ENCODE results near the gene EXOC4. TPM values are rescaled to one million over a fixed set of nuclear protein-coding genes. Genes with fewer than 3 reads are reported as not detected.

EXOC4 gene
- total and polyA plus RNA-seq, 2 of the 8 experiments (the other 6 are each of a cell fraction or from before 2014, with no cell fraction given) = 27.0 to 67.3 TPM

- Histone ChIP-seq H3K79me2 (ENCODE audit: control insufficient read depth in 1 of 2, insufficient read depth in 2 of 2, low read length in 2 of 2) (no peaks in the 10 kb centered on the region), H4K91ac (replicated peaks; ENCODE audit: insufficient read length, low read length) (no peak overlapping the region), H3K4ac (replicated peaks; ENCODE audit: insufficient read length, low read depth, low read length) (no peak overlapping the region), H3K4me1 (replicated peaks in 1 of 4; ENCODE audit: control insufficient read depth in 3 of 4, insufficient read depth in 4 of 4, low read length in 3 of 4) (peaks cover 0 to 2% (median 0%) of the 10 kb centered on the region in 4 experiments; a peak in 1 of 7 replicates), H2AFZ (ENCODE audit: low read length) (no peak overlapping the region), H3K4me2 (ENCODE audit: insufficient read depth in 1 of 2, low read depth in 2 of 2, low read length in 2 of 2) (no peak overlapping the region), H2BK15ac (ENCODE audit: low read length) (no peak overlapping the region), H3K9ac (replicated peaks in 1 of 4; ENCODE audit: extremely low read depth in 1 of 4, low read depth in 3 of 4, low read length in 3 of 4) (no peak overlapping the region), H3K23ac (ENCODE audit: insufficient read length) (no peak overlapping the region), H3K23me2 (ENCODE audit: low read depth, low read length) (no peaks in the 10 kb centered on the region), H2BK20ac (ENCODE audit: low read length) (no peak overlapping the region), H3K79me1 (ENCODE audit: low read depth, low read length) (no peaks in the 10 kb centered on the region), H2BK5ac (ENCODE audit: low read depth, low read length) (no peak overlapping the region), H2AK5ac (ENCODE audit: low read depth, low read length) (no peak overlapping the region), H4K5ac (ENCODE audit: insufficient read length, low read depth, low read length) (no peak overlapping the region), H3K27ac (ENCODE audit: low read depth, low read length) (no peak overlapping the region), H3K4me3 (ENCODE audit: extremely low read depth in 1 of 4, insufficient read depth in 2 of 4, low read depth in 3 of 4, low read length in 4 of 4) (no peak overlapping the region), H3K36me3 (ENCODE audit: control insufficient read depth in 2 of 4, insufficient read depth in 4 of 4, low read length in 3 of 4) (no peaks in the 10 kb centered on the region; a peak in 1 of 8 replicates), H3K14ac (ENCODE audit: insufficient read length) (no peak overlapping the region), H4K8ac (ENCODE audit: extremely low read depth, insufficient read depth, low read length) (no peak overlapping the region), H3K18ac (ENCODE audit: extremely low read depth, low read length) (no peak overlapping the region), H3K9me3 (ENCODE audit: insufficient read depth in 2 of 2, low read depth in 1 of 2, low read length in 1 of 2) (no peaks in the 10 kb centered on the region), H3K56ac (replicated peaks; ENCODE audit: insufficient read length, low read depth, low read length) (no peak overlapping the region), H3K27me3 (replicated peaks in 1 of 4; ENCODE audit: control insufficient read depth in 3 of 4, extremely low read depth in 1 of 4, insufficient read depth in 3 of 4, low read length in 3 of 4) (no peaks in the 10 kb centered on the region), H2BK12ac (ENCODE audit: low read depth, low read length) (no peak overlapping the region), H2BK120ac (replicated peaks; ENCODE audit: low read depth, low read length) (no peak overlapping the region), H4K20me1 (replicated peaks in 1 of 2; ENCODE audit: control insufficient read depth in 1 of 2, insufficient read depth in 2 of 2, low read length in 2 of 2) (peaks cover 0 to 1% of the 10 kb centered on the region in 2 experiments)
- DNase-seq (ENCODE audit: low read depth in 1 of 2, low spot score in 2 of 2) (no peak), FAIRE-seq (no peak)
- POLR2A ChIA-PET (ENCODE audit: partially characterized antibody) = interaction anchor here (1.0 kb wide), 1 partner anchor 865 kb away, joined by 3 read pairs; the partner anchor contains the start of gene AKR1B1
- CTCF ChIA-PET (ENCODE audit: partially characterized antibody) = no interaction called here
- TF ChIP-seq TBP (IDR thresholded peaks at IDR 0.05; ENCODE audit: low read depth, low read length) (no peak), MAX (IDR thresholded peaks at IDR 0.05) (no peak), SIX5 (IDR thresholded peaks at IDR 0.05; ENCODE audit: low read depth, low read length) (no peak), JUND (IDR thresholded peaks at IDR 0.05; ENCODE audit: low read length) (no peak), SIN3A (conservative IDR thresholded peaks at IDR 0.05 in 1 of 2, IDR thresholded peaks at IDR 0.05 in 1 of 2; ENCODE audit: low read depth in 1 of 2, low read length in 2 of 2) (no peak), PHF8 (conservative IDR thresholded peaks at IDR 0.05; ENCODE audit: low read depth, low read length) (no peak), SP1 (IDR thresholded peaks at IDR 0.05; ENCODE audit: low read depth, low read length) (no peak), SIRT6 (IDR thresholded peaks at IDR 0.05; ENCODE audit: low read length) (no peak), E2F6 (IDR thresholded peaks at IDR 0.05) (no peak), EP300 (IDR thresholded peaks at IDR 0.05; ENCODE audit: borderline replicate concordance in 1 of 2, low read depth in 2 of 2, low read length in 2 of 2) (no peak), HDAC6 (IDR thresholded peaks at IDR 0.05; ENCODE audit: low read depth, low read length) (no peak), BACH1 (IDR thresholded peaks at IDR 0.05; ENCODE audit: low read length) (no peak), CBX5 (IDR thresholded peaks at IDR 0.05; ENCODE audit: low read depth, low read length) (no peak)
Observed at GRCh38 chr7:133593561-133593960, 340.7 kb downstream of the EXOC4 start.
